Measurements from ENCODE around the gene ARRB1. TPM values are rescaled to one million over a fixed set of nuclear protein-coding genes. Genes with fewer than 3 reads are reported as not detected.

The ARRB1 gene
- total RNA-seq, 1 experiment from 2014 or later = 219 TPM

GRCh38 chr11:75267171-75267970, 84.1 kb downstream of the ARRB1 start:
- POLR2A ChIA-PET = no interaction called here

More at GRCh38 chr11:75267171-75267970, 84.1 kb downstream of the ARRB1 start:
- ATAC-seq = no peak
- intact Hi-C loops (cut with micrococcal nuclease; ENCODE audit: unreplicated experiment) (no loop called here), in situ Hi-C loops (cut with HindIII; ENCODE audit: low pct_unique_long_range_greater_than_20kb, low sequenced_read_pairs) (no loop called here)
- H3K4me3 ChIP-seq (ENCODE audit: low read depth in 2 of 2, low read length in 2 of 2) = no peak overlapping the region
- no peak overlapping the region for H3K27ac ChIP-seq (ENCODE audit: low read length)
- no peaks in the 10 kb centered on the region for H3K27me3 ChIP-seq (ENCODE audit: control insufficient read depth, insufficient read depth, low read length)
- TF ChIP-seq REST (IDR thresholded peaks at IDR 0.05; ENCODE audit: insufficient read depth in 1 of 2, low read depth in 2 of 2, low read length in 1 of 2) (no peak), TCF7L2 (IDR thresholded peaks at IDR 0.05; ENCODE audit: low read depth, low read length) (no peak), POLR2AphosphoS5 (IDR thresholded peaks at IDR 0.05; ENCODE audit: low read depth, low read length) (no peak), SIN3A (IDR thresholded peaks at IDR 0.05; ENCODE audit: borderline replicate concordance, insufficient read depth, low read depth, low read length) (no peak), CTCF (IDR thresholded peaks at IDR 0.05) (no peak)
- no peak for DNase-seq (ENCODE audit: low read depth, low spot score)
- CTCF ChIA-PET = interaction anchor here (0.6 kb wide), 1 partner anchor 1663 kb away, joined by 7 read pairs; no protein-coding TSS in a partner anchor
- no peaks in the 10 kb centered on the region for H3K9me3 ChIP-seq (ENCODE audit: control insufficient read depth, insufficient read depth, low read depth, low read length)
- peaks cover 22% of the 10 kb centered on the region for H3K4me1 ChIP-seq (ENCODE audit: control insufficient read depth, insufficient read depth, low read length)
- no TSS peak for BruUV-seq (replicated peaks)
- H3K36me3 ChIP-seq (ENCODE audit: control insufficient read depth, insufficient read depth, low read length) = peaks cover 2% of the 10 kb centered on the region; the same call in 1 of the 2 replicates
